Activated CD8-positive, alpha-beta memory T cell treated with anti-CD3 and anti-CD28 coated beads, Interleukin-2, amount 50 U/mL, for 1 hour (primary cell): ENCODE data around the gene CENPB.
A peak's percentile ranks its signal among the peaks of the same experiment; 100 is the strongest.

ENCODE experiments used
- DNase-seq: peaks from one replicate; pipeline ENCODE4 v3.0.0-alpha.2; 2020; ENCODE audit errors: extremely low read depth

CENPB gene

DNA sequence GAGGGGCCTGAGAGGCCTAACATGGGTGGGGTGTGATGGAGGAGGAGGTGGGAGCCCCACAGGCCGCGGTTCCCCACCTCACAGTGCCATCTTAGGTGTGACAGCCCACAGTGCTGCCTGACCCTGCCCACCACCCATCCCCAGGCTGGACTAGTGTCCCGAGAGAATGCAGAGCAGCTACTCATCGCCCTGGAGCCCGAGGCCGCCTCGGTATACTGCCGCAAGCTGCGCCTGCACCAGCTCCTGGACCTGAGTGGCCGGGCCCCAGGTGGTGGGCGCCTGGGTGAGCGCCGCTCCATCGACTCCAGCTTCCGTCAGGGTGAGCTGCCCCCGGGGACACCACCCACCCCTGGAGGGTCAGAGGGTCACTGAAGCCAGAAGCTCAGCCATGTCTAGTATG, 38.5 kb downstream of the CENPB start:
- DNase-seq: no peak

DNA sequence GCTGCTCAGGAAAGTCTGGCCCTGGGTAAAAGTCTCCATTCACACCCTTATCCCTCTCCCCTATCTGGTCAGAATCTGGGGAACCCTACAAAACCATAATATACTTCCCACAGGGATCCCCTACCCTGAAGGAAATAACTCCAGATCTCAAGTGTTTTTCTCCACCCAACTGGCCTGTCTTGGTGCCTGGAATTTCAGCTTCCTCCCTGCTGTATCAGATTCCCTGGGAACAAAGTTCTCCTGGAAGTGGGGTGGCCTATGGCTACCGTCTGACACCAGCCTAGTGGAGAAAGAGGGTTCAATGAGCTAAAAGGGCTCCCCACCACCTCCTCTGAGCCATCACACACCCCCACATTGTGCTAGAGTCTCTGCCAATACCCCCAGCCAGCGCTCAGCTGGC, 39.1 kb downstream of the CENPB start:
- no peak for DNase-seq

DNA sequence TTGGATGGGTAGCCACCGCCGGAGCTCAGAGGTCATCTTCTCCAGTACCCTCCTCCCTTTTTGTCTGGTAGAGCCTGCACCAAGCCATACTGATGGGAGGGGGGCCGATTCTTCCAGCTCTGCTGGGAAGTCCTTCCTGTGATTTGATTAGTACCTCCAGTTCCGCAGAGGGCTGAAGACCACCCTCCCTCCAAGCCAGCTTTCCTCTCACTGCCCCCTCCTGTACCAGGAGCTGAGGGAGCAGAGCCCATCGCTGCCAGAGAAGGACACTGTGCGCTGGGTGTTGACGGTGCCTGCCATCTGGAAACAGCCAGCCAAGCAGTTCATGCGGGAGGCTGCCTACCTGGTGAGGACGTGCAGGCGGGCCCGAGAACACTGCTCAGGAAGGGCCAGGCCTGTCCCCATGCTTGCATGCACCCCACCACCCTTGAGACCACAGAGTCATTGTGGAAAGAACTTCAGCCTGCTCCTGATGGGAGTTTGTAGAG, 40.8 kb downstream of the CENPB start:
- no peak for DNase-seq

DNA sequence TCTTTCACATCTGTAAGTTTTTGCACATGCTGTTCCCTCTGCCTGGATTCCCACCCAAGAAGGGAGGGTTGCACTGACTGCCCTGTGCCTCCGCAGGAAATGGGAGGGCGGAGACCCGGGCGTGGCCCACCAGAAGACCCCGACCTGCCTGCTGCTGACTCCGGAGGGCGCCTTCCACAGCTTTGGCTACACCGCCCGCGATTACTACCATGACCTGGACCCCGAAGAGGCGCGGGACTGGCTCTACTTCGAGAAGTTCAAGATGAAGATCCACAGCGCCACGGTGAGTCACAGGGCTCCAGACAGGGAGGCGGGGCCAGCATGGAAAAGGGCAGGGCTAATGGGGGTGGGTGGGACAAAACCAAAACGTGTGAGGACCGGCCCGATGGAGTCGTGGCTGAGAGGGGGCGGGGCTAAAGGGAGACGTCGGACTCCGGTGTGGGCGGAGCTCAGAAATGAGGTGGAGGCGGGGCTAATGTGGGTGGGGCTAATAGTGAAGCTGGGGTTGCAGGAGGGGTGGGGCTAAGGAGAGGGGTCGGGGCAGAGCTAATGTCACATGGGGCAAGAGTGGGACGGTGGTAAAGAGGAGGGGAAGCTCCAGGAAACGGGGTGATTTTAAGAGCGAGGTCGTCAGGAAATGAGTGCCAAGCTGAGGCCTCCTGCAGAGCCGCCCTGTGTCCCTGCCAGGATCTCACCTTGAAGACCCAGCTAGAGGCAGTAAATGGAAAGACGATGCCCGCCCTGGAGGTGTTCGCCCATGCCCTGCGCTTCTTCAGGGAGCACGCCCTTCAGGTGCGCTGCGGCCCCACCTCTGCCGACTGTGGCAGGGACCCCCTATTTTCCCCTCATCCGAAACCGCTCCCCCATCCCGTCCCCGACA, 41.5 kb downstream of the CENPB start:
- peak; percentile 64 for DNase-seq

DNA sequence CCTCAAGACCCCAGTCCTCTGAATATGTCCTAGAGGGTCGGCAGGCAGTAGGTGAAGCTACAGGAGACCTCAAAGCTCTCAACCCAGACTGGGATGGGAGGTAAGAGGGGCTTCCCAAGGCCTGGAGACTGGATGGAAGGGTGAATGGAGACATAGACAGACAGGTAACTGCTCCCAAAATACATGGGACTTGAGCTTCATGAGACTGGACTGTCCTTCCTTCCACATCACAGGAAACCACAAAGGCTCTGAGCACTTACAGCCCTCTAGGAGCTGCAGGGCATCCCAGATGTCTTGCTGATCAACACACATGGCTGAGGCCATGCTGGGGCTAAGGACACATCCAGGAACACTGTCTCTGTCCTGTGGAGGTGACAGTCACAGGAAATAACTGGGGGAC, 42.5 kb downstream of the CENPB start:
- no peak for DNase-seq

DNA sequence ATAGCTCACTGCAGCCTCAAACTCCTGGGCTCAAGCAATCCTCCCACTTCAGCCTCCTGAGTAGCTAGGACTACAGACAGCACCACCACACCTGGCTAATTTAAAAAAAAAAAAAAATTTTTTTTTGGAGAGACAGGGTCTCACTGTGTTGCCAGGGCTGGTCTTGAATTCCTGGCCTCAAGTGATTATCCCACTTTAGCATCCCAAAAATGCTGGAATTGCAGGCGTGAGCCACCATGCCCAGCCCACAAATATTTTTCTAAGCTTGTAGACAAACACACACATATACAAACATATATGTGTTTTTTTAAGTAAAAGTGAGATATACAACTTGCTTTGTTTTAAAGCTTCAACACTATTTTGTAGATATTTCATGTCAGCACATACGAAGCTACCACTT, 43.3 kb downstream of the CENPB start:
- DNase-seq: no peak

DNA sequence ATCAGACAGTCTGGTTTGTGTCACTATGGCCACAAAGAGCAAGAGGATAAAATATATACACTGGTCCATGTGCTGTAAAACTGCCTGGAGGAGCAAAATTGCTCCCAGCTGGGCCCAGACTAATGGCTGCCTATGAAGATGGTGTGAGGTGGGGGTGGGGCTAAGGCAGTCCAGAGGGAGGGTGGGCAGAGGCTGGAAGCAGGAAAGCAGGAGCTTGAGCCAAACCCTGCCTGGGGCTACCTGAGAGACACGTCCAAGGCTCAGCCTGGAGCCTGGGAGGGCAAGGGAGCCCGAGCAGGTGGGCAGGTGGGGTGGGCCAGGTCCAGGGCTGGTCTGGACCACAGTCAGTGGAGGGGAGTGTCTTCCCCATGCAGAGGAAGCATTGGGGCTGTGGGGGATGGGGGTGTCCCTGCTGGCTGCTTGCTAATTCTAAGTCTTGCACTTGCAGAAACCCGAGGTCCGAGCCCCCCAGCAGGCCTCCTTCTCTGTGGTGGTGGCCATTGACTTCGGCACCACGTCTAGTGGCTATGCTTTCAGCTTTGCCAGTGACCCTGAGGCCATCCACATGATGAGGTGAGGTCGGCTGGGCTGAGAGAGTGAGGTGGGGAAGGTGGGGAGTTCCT, 44.6 kb downstream of the CENPB start:
- DNase-seq: no peak

DNA sequence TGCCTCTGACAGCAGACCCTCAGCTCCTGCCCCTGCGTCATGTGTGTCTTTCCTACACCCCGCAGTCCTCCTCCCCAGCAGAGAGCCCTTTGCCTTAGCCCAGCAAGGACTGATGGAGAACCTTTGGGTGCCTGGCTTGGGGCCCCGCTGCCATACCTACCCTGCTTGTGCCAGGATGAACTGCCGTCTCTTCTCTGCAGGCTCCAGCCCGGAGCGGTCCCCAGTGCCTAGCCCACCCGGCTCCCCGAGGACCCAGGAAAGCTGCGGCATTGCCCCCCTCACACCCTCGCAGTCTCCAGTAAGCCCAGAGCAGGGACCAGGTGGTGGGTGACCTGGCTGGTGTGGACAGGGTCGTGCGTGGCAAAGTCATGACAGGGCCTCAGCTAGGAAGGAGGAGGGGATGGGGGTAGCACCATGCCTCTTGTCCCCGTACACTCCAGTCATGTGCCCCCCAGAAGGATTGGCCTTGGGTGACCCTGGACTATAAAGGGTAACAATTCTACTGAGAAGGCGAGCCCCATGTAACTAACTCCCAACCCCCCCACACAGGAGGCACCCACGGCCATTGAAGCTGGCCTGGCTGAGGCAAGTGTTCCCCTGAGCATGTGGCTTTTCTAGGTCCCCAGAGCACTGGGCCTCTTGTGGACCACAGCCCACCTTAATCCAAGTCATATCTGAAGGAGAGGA, 45.8 kb downstream of the CENPB start:
- no peak for DNase-seq

DNA sequence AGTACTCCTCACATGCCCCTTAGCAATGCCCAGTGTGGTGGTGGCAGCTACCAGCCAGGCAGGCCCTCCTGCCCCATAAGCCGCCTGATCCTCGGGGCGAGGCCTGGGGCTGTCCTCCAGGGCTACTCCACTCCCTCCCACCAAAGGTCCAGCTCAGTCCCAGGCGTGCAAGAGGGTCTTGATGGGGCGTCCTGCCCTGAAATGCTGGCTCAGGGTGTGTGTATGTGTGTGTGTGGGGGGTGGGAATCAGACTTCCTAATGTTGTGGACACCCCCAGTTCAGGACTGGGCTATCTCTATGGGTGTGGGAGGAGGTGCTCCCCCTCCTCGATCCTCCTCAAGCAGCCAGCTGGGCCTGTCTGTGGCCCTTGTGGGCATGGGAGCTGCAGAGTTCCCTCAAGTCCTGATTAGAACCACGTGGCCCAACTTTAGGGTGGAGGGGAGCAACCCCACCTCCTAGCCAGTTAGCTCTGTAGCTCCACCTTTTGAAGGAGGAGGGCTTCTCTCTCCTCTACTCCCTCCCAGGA, 46.6 kb downstream of the CENPB start:
- DNase-seq: no peak

DNA sequence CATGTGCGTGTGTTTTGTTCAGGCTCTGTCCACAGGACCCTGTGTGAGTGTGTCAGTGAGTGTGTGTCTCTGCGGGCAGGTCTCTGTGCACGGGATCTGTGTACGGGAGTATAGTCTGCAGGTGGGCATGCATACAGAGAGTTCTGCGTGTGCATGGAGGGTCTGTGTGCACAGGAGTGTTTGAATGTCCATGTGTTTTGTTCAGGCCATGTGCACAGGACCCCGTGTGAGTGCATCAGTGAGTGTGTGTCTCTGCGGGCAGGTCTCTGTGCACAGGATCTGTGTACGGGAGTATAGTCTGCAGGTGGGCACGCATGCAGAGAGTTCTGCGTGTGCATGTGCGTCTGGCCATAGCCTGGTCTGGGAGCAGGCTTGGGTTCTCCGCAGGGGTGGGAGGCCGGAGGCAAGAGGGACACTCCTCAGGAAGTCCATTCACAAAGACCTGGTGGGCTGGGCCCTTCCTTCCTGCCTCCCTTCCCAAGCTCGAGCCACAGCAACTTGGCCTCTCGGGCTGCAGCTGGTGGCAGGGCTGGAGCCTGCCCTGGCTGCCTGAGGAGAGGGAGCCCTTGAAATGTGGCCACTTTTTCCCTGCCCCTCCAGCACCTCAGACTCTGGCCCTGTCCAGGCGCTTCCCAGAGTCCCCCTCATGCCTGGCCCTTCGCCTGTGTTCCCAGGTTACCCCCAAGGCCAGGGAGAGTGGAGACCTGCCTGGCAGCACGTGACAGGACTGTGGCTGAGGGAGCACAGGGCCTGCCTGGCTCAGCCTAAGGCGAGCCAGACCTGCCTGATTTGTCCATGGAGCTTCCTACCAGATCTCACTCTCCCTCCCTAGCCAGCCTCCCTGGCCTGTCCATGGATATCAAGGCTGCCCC, 47.2 kb downstream of the CENPB start:
- DNase-seq: no peak

DNA sequence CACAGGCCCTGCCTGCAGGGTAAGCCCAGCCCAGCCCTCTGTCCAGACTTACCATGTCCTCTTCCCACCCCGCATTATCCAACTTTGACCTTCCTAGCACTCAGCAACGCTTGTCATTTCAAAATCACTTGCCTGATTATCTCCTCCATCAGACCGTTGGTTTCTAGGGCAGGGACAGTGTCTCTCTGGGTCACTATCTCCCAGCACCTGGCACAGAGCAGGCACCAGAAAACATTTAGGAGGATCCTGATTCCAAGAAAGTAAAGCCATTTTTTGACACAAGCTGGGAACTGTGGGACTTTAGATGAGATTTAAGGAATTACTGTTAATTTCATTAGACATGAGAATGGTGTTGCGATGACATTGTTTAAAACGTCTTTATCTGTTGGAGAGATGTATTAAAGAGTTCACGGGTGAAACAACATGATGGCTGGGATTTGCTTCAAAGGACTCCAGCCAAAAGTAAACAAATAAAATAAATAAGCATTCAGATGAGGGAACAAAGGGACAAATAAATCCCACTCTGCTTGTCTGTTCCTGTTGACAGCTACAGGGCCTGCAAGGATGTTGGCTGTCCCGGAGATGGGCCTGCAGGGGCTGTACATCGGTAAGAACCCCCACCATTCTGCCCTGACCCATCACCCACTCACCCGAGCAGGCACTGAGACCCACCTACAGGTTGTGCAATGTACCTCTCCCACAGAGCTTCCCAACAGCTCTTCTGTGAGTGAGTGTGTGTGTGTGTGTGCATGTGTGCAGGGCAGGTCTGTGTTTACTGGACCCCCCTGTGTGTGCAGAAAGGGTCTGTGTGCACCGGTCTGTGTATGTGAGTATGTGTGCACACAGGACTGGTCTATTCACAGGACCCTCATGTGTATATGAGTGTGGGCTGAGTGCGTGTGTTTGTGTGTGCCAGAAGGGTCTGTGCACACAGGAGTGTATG, 48.2 kb downstream of the CENPB start:
- DNase-seq: no peak

DNA sequence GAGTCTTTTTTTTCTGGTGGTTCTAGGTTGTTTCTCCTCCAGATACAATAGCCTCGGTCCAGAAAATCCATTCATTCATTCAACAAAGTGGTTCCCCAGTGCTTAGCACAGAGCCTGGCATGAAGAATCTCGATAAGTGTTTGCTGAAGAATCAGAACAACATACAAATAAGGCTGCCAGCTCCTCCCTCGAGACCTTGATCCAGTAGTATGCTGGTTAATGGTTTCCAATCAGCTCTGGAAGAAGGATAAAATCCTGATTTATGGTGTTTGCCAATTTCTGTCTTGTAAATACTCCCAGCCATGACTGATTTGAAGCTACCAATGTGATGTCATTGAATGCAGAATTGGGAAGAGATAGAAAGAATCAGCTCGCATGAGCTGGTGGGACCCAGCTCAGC, 50.8 kb downstream of the CENPB start:
- DNase-seq: no peak

DNA sequence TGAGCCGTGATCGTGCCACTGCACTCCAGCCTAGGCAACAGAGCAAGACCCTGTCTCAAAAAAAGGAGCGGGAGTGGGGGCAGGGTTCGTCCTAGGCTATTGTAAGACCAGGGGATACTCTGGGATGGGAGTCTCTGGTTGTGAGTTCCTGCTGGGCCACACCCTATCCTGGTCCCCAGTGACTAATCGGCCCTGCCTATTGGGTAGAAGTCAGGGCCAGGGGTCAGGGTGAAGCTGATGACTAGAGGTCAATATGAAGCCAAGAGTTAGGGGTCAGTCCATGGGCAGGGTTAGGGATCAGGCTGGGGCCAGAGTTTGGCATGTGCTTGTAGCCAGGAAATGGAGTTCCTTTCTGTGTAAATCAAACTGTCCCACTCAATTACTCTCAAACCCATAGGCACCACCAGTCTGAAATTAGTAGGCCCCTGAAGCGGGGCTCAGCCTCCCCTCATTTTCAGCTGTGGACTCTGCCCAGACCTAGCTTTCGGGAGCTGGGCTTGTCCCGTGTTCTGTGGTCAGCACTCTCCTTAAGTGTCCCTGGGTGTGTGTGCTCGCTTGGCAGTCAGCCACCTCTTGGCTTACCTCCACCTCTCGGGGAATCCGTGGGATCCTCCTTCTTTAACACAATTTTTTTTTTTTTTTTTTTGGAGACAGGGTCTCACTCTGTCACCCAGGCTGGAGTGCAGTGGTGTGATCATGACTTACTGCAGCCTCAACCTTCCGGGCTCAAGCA, 52.3 kb downstream of the CENPB start:
- DNase-seq: no peak
